WTC11 (cell line): ENCODE results near the gene CLDN2. TPM values are rescaled to one million over a fixed set of nuclear protein-coding genes. Genes with fewer than 3 reads are reported as not detected.
A peak's percentile ranks its signal among the peaks of the same experiment; 100 is the strongest.

ENCODE experiments used
- ATAC-seq: fragments of 200-7000 bp; cut with Tn5 transposase; 2 replicates; pipeline ENCODE4 v1.10.0; 2021; ENCODE audit warnings: mild to moderate bottlenecking, moderate library complexity
- CTCF ChIA-PET: fragments of 300-600 bp; sonication (Branson Sonifier 250); formaldehyde crosslinking; loops from one replicate; lab custom pipeline; 2021; ENCODE audit warnings: antibody characterized with exemption; lab: Charles Lee
- POLR2A ChIA-PET: fragments of 350-600 bp; sonication (Branson Sonifier 250); formaldehyde crosslinking; loops from one replicate; lab custom pipeline; 2021; ENCODE audit warnings: antibody characterized with exemption; lab: Charles Lee
- DNase-seq: peaks from one replicate; pipeline ENCODE4 v3.0.0; 2021; ENCODE audit warnings: low spot score
- H3K27ac Mint-ChIP-seq: 2 replicates; pipeline ENCODE4 v1.8.0; 2021; ENCODE audit warnings: mixed read lengths
- H3K27me3 Mint-ChIP-seq: 2 replicates; pipeline ENCODE4 v1.8.0; 2021; ENCODE audit warnings: low read depth, mild to moderate bottlenecking, moderate library complexity, mixed read lengths
- H3K36me3 Mint-ChIP-seq: 2 replicates; pipeline ENCODE4 v1.8.0; 2021; ENCODE audit warnings: mixed read lengths
- H3K4me1 Mint-ChIP-seq: 2 replicates; pipeline ENCODE4 v1.8.0; 2022; ENCODE audit warnings: mixed read lengths
- H3K4me3 Mint-ChIP-seq: 2 replicates; pipeline ENCODE4 v1.8.0; 2021; ENCODE audit warnings: mild to moderate bottlenecking, moderate library complexity, mixed read lengths
- H3K9me3 Mint-ChIP-seq: 2 replicates; pipeline ENCODE4 v1.8.0; 2021; ENCODE audit warnings: mixed read lengths
- CBFB ChIP-seq: sonication (generic); formaldehyde crosslinking; IDR thresholded peaks from 2 replicates; pipeline ENCODE4 v1.8.1; 2022; ENCODE audit warnings: mild to moderate bottlenecking, low read depth, missing genetic modification reagents
- CREM ChIP-seq: sonication (generic); formaldehyde crosslinking; IDR thresholded peaks from 2 replicates; pipeline ENCODE4 v1.8.1; 2022; ENCODE audit warnings: mild to moderate bottlenecking, missing genetic modification reagents, moderate library complexity
- CTCF ChIP-seq: fragments of 200-600 bp; IDR thresholded peaks from 2 replicates; pipeline ENCODE4 v1.8.0; 2022; ENCODE audit warnings: antibody characterized with exemption
- E2F4 ChIP-seq: sonication (generic); formaldehyde crosslinking; IDR thresholded peaks from 2 replicates; pipeline ENCODE4 v1.8.1; 2022; ENCODE audit warnings: low read depth, mild to moderate bottlenecking, moderate library complexity, missing genetic modification reagents, borderline replicate concordance
- ESRRA ChIP-seq: sonication (generic); formaldehyde crosslinking; IDR thresholded peaks from 2 replicates; pipeline ENCODE4 v1.8.1; 2022; ENCODE audit warnings: mild to moderate bottlenecking, missing genetic modification reagents, borderline replicate concordance
- ETV6 ChIP-seq: sonication (generic); formaldehyde crosslinking; IDR thresholded peaks from 2 replicates; pipeline ENCODE4 v1.8.1; 2022; ENCODE audit warnings: mild to moderate bottlenecking, missing genetic modification reagents
- FOXK1 ChIP-seq: sonication (generic); formaldehyde crosslinking; IDR thresholded peaks from 2 replicates; pipeline ENCODE4 v1.8.0; 2022; ENCODE audit warnings: mild to moderate bottlenecking, moderate library complexity, missing genetic modification reagents
- FOXP1 ChIP-seq: sonication (generic); formaldehyde crosslinking; IDR thresholded peaks from 2 replicates; pipeline ENCODE4 v1.8.0; 2022; ENCODE audit warnings: missing genetic modification reagents, mild to moderate bottlenecking, moderate library complexity, borderline replicate concordance
- FOXP4 ChIP-seq: sonication (generic); formaldehyde crosslinking; IDR thresholded peaks from 2 replicates; pipeline ENCODE4 v1.8.0; 2022; ENCODE audit warnings: mild to moderate bottlenecking, missing genetic modification reagents
- GABPB1 ChIP-seq: sonication (generic); formaldehyde crosslinking; IDR thresholded peaks from 2 replicates; pipeline ENCODE4 v1.8.1; 2023; ENCODE audit warnings: mild to moderate bottlenecking, missing genetic modification reagents
- JAZF1 ChIP-seq: fragments of 250-450 bp; sonication (Bioruptor Pico); IDR thresholded peaks from 2 replicates; pipeline ENCODE4 v1.9.0; 2021; ENCODE audit warnings: moderate library complexity, mild to moderate bottlenecking, inconsistent platforms
- MAX ChIP-seq: sonication (generic); formaldehyde crosslinking; IDR thresholded peaks from 2 replicates; pipeline ENCODE4 v1.8.0; 2022; ENCODE audit warnings: mild to moderate bottlenecking, missing genetic modification reagents
- NFE2L1 ChIP-seq: sonication (generic); formaldehyde crosslinking; IDR thresholded peaks from 2 replicates; pipeline ENCODE4 v1.8.1; 2023; ENCODE audit warnings: missing genetic modification reagents
- NR1H2 ChIP-seq: sonication (generic); formaldehyde crosslinking; IDR thresholded peaks from 2 replicates; pipeline ENCODE4 v1.9.0; 2021; ENCODE audit warnings: mild to moderate bottlenecking, moderate library complexity, missing genetic modification reagents
- NR2C2 ChIP-seq: sonication (generic); formaldehyde crosslinking; IDR thresholded peaks from 2 replicates; pipeline ENCODE4 v1.8.0; 2022; ENCODE audit warnings: mild to moderate bottlenecking, missing genetic modification reagents
- NR3C1 ChIP-seq: sonication (generic); formaldehyde crosslinking; conservative IDR thresholded peaks from 2 replicates; pipeline ENCODE4 v1.8.1; 2023; ENCODE audit warnings: low read depth, mild to moderate bottlenecking, missing genetic modification reagents
- OVOL2 ChIP-seq: fragments of 250-450 bp; sonication (Bioruptor Pico); IDR thresholded peaks from 2 replicates; pipeline ENCODE4 v1.9.0; 2021; ENCODE audit warnings: mild to moderate bottlenecking, borderline replicate concordance
- SMAD4 ChIP-seq: sonication (generic); formaldehyde crosslinking; IDR thresholded peaks from 2 replicates; pipeline ENCODE4 v1.8.0; 2022; ENCODE audit warnings: mild to moderate bottlenecking, missing genetic modification reagents
- TCF7 ChIP-seq: sonication (generic); formaldehyde crosslinking; IDR thresholded peaks from 2 replicates; pipeline ENCODE4 v1.8.0; 2022; ENCODE audit warnings: mild to moderate bottlenecking, low read depth, missing genetic modification reagents, moderate library complexity
- TEAD4 ChIP-seq: sonication (generic); formaldehyde crosslinking; IDR thresholded peaks from 2 replicates; pipeline ENCODE4 v1.8.0; 2022; ENCODE audit warnings: mild to moderate bottlenecking, missing genetic modification reagents
- ZNF219 ChIP-seq: sonication (generic); formaldehyde crosslinking; IDR thresholded peaks from 2 replicates; pipeline ENCODE4 v1.8.0; 2023; ENCODE audit warnings: missing genetic modification reagents, mild to moderate bottlenecking, borderline replicate concordance
- ZNF416 ChIP-seq: fragments of 250-450 bp; sonication (Bioruptor Pico); IDR thresholded peaks from 2 replicates; pipeline ENCODE4 v1.9.0; 2021; ENCODE audit warnings: mild to moderate bottlenecking, inconsistent platforms
- ZNF423 ChIP-seq: fragments of 250-450 bp; sonication (Bioruptor Pico); IDR thresholded peaks from 2 replicates; pipeline ENCODE4 v2.1.2; 2022; ENCODE audit warnings: mild to moderate bottlenecking, moderate library complexity
- ZNF425 ChIP-seq: fragments of 250-450 bp; sonication (Bioruptor Pico); conservative IDR thresholded peaks from 2 replicates; pipeline ENCODE4 v1.9.0; 2021; ENCODE audit warnings: mild to moderate bottlenecking
- ZSCAN18 ChIP-seq: fragments of 250-450 bp; sonication (Bioruptor Pico); IDR thresholded peaks from 2 replicates; pipeline ENCODE4 v2.1.2; 2022; ENCODE audit warnings: mild to moderate bottlenecking, moderate library complexity
- total RNA-seq: library from RNA; stranded (reverse); gene quantifications from 3 replicates; pipeline ENCODE4 v1.2.3, GENCODE V29; 2021

The CLDN2 gene
- total RNA-seq, 1 experiment from 2014 or later, result 0.11 TPM

GRCh38 chrX:106972896-106973295 is 52.7 kb downstream of the CLDN2 start:
- ATAC-seq, result no peak
- CTCF ChIA-PET, result no interaction called here

GRCh38 chrX:106973433-106974149 is 53.4 kb downstream of the CLDN2 start:
- no peak for ATAC-seq
- no peak for DNase-seq
- Mint-ChIP-seq H3K9me3 (peaks cover 7% of the 10 kb centered on the region; the same call in 1 of the 2 replicates), H3K36me3 (peaks cover 5% of the 10 kb centered on the region; the same call in 1 of the 2 replicates), H3K4me1 (no peaks in the 10 kb centered on the region), H3K4me3 (no peak overlapping the region), H3K27me3 (no peaks in the 10 kb centered on the region; the same call in 1 of the 2 replicates), H3K27ac (no peak overlapping the region)
- CTCF ChIA-PET, result no interaction called here
- POLR2A ChIA-PET, result no interaction called here
- no peak for TF ChIP-seq FOXP4 (CRISPR knock-in tag)
- peak; percentile 39; the same call in 1 of the 2 replicates for TF ChIP-seq GABPB1 (CRISPR knock-in tag)
- no peak for TF ChIP-seq ZSCAN18 (CRISPR knock-in tag)

More at GRCh38 chrX:106972896-106973295, 52.7 kb downstream of the CLDN2 start:
- TF ChIP-seq NR1H2 (CRISPR knock-in tag) (no peak), FOXK1 (CRISPR knock-in tag) (no peak), NR3C1 (CRISPR knock-in tag) (no peak), ESRRA (no peak), FOXP1 (CRISPR knock-in tag) (no peak), TCF7 (no peak), ZNF425 (CRISPR knock-in tag) (no peak), CREM (CRISPR knock-in tag) (no peak), MAX (CRISPR knock-in tag) (no peak), ZNF219 (CRISPR knock-in tag) (no peak), NFE2L1 (CRISPR knock-in tag) (no peak), ZNF416 (CRISPR knock-in tag) (no peak)
- TF ChIP-seq, all 79 proteins: peak for 0
- Mint-ChIP-seq H3K27ac (no peak overlapping the region), H3K4me3 (no peak overlapping the region), H3K4me1 (no peaks in the 10 kb centered on the region), H3K36me3 (peaks cover 7% of the 10 kb centered on the region), H3K9me3 (peaks cover 7% of the 10 kb centered on the region; the same call in 1 of the 2 replicates), H3K27me3 (no peaks in the 10 kb centered on the region; the same call in 1 of the 2 replicates)
- DNase-seq, result no peak
- POLR2A ChIA-PET, result no interaction called here

GRCh38 chrX:106976416-106976815 is 56.2 kb downstream of the CLDN2 start:
- ATAC-seq (no peak), DNase-seq (no peak)
- Mint-ChIP-seq H3K27ac (no peak overlapping the region), H3K27me3 (no peaks in the 10 kb centered on the region), H3K4me1 (no peaks in the 10 kb centered on the region), H3K36me3 (no peaks in the 10 kb centered on the region), H3K9me3 (no peaks in the 10 kb centered on the region), H3K4me3 (no peak overlapping the region)
- POLR2A ChIA-PET, result no interaction called here
- CTCF ChIA-PET, result no interaction called here
- TF ChIP-seq NR2C2 (CRISPR knock-in tag), result no peak
- no peak for TF ChIP-seq ZNF219 (CRISPR knock-in tag)
- TF ChIP-seq OVOL2 (CRISPR knock-in tag), result no peak
- no peak for TF ChIP-seq CBFB (CRISPR knock-in tag)
- no peak for TF ChIP-seq E2F4 (CRISPR knock-in tag)
- TF ChIP-seq JAZF1 (CRISPR knock-in tag), result no peak
- no peak for TF ChIP-seq ETV6 (CRISPR knock-in tag)
- TF ChIP-seq TEAD4 (CRISPR knock-in tag), result no peak
- no peak for TF ChIP-seq CTCF
- no peak for TF ChIP-seq SMAD4
- no peak for TF ChIP-seq ZNF423 (CRISPR knock-in tag)
